HG03457 (cell line): ENCODE results near the gene XPNPEP2.

Source experiments
- ATAC-seq: cut with Tn5 transposase; IDR thresholded peaks from one replicate; pipeline ENCODE4 v1.9.1; 2021; ENCODE audit warnings: moderate number of reproducible peaks; ENCODE audit not compliant: unreplicated experiment

XPNPEP2 gene

GRCh38 chrX:129738466-129739308, at the start of gene XPNPEP2:
XPNPEP2 (plus strand) TSS chrX:129738979; CDS start chrX:129739214, 235 bp downstream.
- ATAC-seq = no peak

- no peak for ATAC-seq
Measured at GRCh38 chrX:129689796-129690195, 49.0 kb upstream of the XPNPEP2 start.

GRCh38 chrX:129690435-129690834, 48.3 kb upstream of the XPNPEP2 start:
- no peak for ATAC-seq

GRCh38 chrX:129693354-129693753, 45.4 kb upstream of the XPNPEP2 start:
- no peak for ATAC-seq

GRCh38 chrX:129694805-129695204, 44.0 kb upstream of the XPNPEP2 start:
- no peak for ATAC-seq

- ATAC-seq = no peak
Measured at GRCh38 chrX:129695535-129695934, 43.2 kb upstream of the XPNPEP2 start.

GRCh38 chrX:129695937-129696336, 42.8 kb upstream of the XPNPEP2 start:
- ATAC-seq = no peak

GRCh38 chrX:129696463-129697155, 42.2 kb upstream of the XPNPEP2 start:
- no peak for ATAC-seq

- no peak for ATAC-seq
Measured at GRCh38 chrX:129697204-129697829, 41.5 kb upstream of the XPNPEP2 start.

GRCh38 chrX:129698150-129698549, 40.6 kb upstream of the XPNPEP2 start:
- no peak for ATAC-seq

GRCh38 chrX:129700536-129700935, 38.2 kb upstream of the XPNPEP2 start:
- ATAC-seq = no peak

GRCh38 chrX:129701624-129702069, 37.1 kb upstream of the XPNPEP2 start:
- no peak for ATAC-seq

GRCh38 chrX:129704491-129704890, 34.3 kb upstream of the XPNPEP2 start:
- ATAC-seq = no peak

- no peak for ATAC-seq
Measured at GRCh38 chrX:129705377-129705925, 33.3 kb upstream of the XPNPEP2 start.

GRCh38 chrX:129705988-129706387, 32.8 kb upstream of the XPNPEP2 start:
- no peak for ATAC-seq

- no peak for ATAC-seq
Measured at GRCh38 chrX:129706400-129707072, 32.2 kb upstream of the XPNPEP2 start.

- no peak for ATAC-seq
Measured at GRCh38 chrX:129714581-129714980, 24.2 kb upstream of the XPNPEP2 start.

- no peak for ATAC-seq
Measured at GRCh38 chrX:129716507-129716906, 22.3 kb upstream of the XPNPEP2 start.

- ATAC-seq = no peak
Measured at GRCh38 chrX:129717892-129718291, 20.9 kb upstream of the XPNPEP2 start.

GRCh38 chrX:129718676-129719075, 20.1 kb upstream of the XPNPEP2 start:
- no peak for ATAC-seq

- ATAC-seq = no peak
Measured at GRCh38 chrX:129719268-129719667, 19.5 kb upstream of the XPNPEP2 start.
